CD4-positive, alpha-beta T cell treated with Interleukin-4 for 1 hour (primary cell): ENCODE measurements around the gene SPINDOC.
"Not testable (repeated sequence)": the region's sequence is repeated elsewhere in the genome, so short reads cannot be mapped to it uniquely, and the experiment has no call there.

Experiments
- DNase-seq, 2 donors: peaks; one replicate each; pipeline ENCODE4 v3.0.0-alpha.2; 2020 to 2022

The SPINDOC gene

GRCh38 chr11:63858628-63859550 is 45.6 kb downstream of the SPINDOC start:
- peak in 1 of 2 donors; percentile 59 for DNase-seq

- DNase-seq = no peak
Measured at GRCh38 chr11:63862923-63863322, 49.7 kb downstream of the SPINDOC start.

GRCh38 chr11:63863620-63864019 is 50.4 kb downstream of the SPINDOC start:
- DNase-seq = not testable (repeated sequence)

- peak; percentile 70 to 80 for DNase-seq
Measured at GRCh38 chr11:63866211-63866610, 53.0 kb downstream of the SPINDOC start.

- DNase-seq = no peak
Measured at GRCh38 chr11:63867511-63867910, 54.3 kb downstream of the SPINDOC start.

GRCh38 chr11:63868399-63869064 is 55.3 kb downstream of the SPINDOC start:
- no peak for DNase-seq

- no peak for DNase-seq
Measured at GRCh38 chr11:63869171-63869591, 55.9 kb downstream of the SPINDOC start.

GRCh38 chr11:63869683-63870082 is 56.4 kb downstream of the SPINDOC start:
- DNase-seq = peak; percentile 40 to 60

GRCh38 chr11:63870351-63871140 is 57.3 kb downstream of the SPINDOC start:
- DNase-seq = no peak

- peak; percentile 58 to 85 for DNase-seq
Measured at GRCh38 chr11:63871962-63872799, 58.9 kb downstream of the SPINDOC start.

- DNase-seq = no peak
Measured at GRCh38 chr11:63872800-63873197, 59.5 kb downstream of the SPINDOC start.

- DNase-seq = no peak
Measured at GRCh38 chr11:63873311-63873710, 60.1 kb downstream of the SPINDOC start.

GRCh38 chr11:63874511-63874910 is 61.3 kb downstream of the SPINDOC start:
- DNase-seq = no peak

- DNase-seq = no peak
Measured at GRCh38 chr11:63875506-63876065, 62.3 kb downstream of the SPINDOC start.

GRCh38 chr11:63876616-63877015 is 63.4 kb downstream of the SPINDOC start:
- no peak for DNase-seq
